Left hindlimb (tissue), 1 donor: ENCODE measurements around the gene TBC1D19.
A peak's percentile ranks its signal among the peaks of the same experiment; 100 is the strongest.

Source experiments
- DNase-seq: peaks from one replicate; pipeline ENCODE4 v3.0.0-alpha.2; 2018

TBC1D19 gene

GRCh38 chr4:26785312-26785711 is 201.4 kb downstream of the TBC1D19 start:
- DNase-seq = no peak

- DNase-seq = no peak
Observed at GRCh38 chr4:26785810-26786209, 201.9 kb downstream of the TBC1D19 start.

GRCh38 chr4:26786916-26787315 is 203.0 kb downstream of the TBC1D19 start:
- DNase-seq = no peak

GRCh38 chr4:26787461-26788340 is 203.8 kb downstream of the TBC1D19 start:
- DNase-seq = peak; percentile 64

DNA sequence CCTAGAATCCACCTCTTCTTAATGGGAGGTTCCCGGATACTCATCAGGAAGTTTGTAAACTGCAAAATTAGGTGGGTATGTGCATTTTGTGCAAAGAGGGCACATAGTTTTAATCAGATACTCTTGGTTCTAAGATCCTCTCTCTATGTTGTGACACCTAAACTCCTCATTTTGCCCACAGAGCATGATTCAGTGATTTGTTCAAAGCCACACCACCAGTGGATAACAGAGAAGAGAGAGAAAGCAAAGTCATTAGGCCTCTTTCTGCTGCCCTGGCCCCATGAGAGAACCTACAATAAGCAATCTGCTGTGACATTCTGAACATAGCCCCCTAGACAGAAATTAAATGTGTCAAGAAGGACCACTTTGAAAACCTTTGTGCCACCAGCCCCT is 204.5 kb downstream of the TBC1D19 start:
- DNase-seq = no peak

DNA sequence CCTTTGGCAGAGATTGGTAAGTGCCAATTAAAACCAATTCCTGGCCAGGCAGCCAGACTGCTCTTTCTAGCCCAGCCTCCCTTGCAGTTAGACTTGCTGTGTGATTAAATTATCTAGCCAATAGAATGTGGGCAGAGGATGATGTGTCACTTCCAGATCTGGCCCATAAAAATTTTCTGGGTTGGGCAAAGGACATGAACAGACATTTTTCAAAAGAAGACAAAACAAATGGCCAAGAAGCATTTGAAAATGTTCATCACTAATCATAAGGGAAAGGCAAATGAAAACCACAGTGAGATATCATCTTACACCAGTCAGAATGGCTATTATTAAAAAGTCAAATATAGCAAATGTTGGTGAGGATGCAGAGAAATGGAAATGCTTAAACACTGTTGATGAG is 205.3 kb downstream of the TBC1D19 start:
- DNase-seq = no peak

DNA sequence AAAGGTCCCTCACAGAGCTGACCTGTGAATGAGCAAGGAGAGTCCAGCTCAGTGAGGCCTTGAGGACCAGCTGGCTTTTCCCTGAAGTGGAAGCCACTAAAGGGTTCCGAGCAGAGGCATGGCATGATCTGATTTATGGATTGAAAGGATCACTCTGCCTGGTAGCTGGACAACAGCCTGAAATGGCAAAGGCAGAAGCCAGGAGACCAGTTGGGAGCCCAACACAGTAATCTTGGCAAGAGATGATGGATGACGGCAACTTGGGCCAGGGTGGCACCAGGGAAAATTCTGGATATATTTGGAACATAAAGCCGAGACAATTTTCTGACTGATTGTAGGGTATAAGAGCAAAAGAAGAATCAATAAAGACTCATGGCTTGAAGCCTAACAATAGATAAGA is 207.5 kb downstream of the TBC1D19 start:
- DNase-seq = no peak

- no peak for DNase-seq
Observed at GRCh38 chr4:26792639-26793038, 208.8 kb downstream of the TBC1D19 start.

DNA sequence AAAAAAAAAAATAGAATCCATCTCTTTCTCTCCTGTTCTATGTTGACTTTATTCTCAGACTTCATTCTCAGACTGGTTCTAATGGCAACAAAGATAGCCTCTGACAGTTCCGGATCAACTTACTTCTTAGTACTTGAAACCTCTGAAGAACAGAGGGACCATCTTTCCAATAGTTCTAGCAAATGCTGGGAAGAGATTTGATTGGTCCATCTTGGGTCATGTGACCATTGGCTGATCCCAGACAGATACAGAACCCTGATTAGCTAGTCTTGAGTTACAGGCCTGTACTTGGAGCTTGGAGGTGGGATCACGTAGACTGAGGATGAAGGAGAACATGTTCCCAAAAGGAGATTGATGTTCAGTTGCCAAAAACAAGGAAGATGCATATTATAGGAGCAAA is 209.9 kb downstream of the TBC1D19 start:
- DNase-seq = no peak

- DNase-seq = no peak
Observed at GRCh38 chr4:26796081-26796480, 212.2 kb downstream of the TBC1D19 start.

GRCh38 chr4:26802790-26803189 is 218.9 kb downstream of the TBC1D19 start:
- DNase-seq = no peak

DNA sequence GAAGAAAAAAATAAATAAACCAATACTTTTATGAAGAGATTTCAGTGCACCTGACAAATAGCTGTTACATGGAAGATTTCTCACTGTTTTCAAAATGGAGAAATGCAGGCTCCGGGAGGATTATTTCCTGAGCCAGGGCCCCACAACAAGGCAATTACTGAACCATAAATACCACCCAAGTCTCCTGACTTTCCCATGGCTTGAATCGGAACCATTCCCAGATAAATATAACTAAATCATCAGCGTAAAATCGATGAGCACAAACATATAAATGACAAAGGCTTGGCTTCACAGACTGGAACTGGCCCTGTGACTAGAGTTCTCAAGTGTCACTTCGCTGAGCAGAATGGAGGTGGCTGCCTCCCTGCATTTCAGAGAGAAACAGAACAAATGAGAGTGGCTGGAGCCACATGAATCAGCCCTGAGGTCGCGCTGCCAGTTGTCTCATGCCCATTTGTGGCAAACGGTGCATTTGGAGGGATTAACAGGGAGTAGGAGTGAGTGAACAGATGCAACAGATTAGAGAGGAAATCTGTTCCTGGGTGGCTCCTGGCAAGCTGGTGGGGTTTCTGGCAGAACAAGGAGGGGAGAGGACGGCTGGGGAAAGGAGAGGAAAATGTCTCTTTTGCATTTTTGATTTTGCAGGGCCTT is 219.5 kb downstream of the TBC1D19 start:
- DNase-seq = peak; percentile 81

DNA sequence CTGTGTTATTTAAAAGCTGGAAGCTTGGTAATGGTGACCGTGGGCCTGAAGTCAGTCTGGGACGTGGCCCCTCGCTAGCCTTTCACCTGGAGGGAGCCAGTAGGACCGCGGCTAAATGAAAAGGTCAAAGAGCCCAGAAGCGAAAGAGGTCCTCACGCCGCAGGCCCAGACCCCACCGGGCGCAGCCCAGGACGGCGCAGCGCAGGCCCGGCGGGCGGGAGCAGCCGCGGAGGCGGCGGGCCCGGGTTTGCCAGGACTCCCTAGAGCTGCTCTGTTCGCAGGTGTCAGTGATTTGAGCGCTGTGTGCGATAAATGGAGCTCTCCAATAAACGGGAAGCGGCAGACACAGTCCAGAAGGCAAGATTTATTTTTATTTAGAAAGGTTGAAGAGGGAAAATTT is 220.6 kb downstream of the TBC1D19 start:
- DNase-seq = no peak

DNA sequence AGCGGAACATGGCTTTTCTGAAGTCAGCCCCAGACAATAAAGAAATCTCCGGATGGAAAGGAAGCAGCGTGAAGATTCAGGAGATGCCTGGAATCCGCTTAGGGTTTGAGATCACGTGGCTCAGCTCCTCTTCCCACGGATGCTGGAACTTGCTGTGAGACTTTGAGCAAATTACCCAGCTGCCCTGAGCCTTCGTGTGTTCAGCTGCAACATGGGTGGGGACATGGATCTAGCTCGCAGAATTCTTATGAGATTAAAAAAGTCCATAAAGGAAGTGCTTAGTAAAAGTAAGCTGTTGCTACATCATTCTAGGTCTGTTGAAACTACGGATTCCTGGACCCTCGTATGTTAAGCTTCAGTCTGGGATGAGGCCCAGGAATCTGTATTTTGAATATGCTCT is 221.0 kb downstream of the TBC1D19 start:
- no peak for DNase-seq
